Pancreas (tissue), 10 donors: ENCODE measurements around the gene SLC1A5. TPM values are rescaled to one million over a fixed set of nuclear protein-coding genes. Genes with fewer than 3 reads are reported as not detected.

Experiments
- ATAC-seq, 4 donors: fragments of 200-7000 bp; cut with Tn5 transposase; one replicate each; pipeline versions ENCODE4 v1.8.0 to v1.9.1; 2020; ENCODE audit warnings: mild to moderate bottlenecking in 4 of 4, moderate library complexity in 4 of 4
- DNase-seq, 6 donors: peaks; one replicate each; pipeline ENCODE4 v3.0.0-alpha.2; 2020
- FAIRE-seq: peaks from 2 replicates; lab custom pipeline; 2012; peaks lifted over from hg19 to GRCh38; lab: Jason Lieb, UNC
- H3K27ac ChIP-seq, 4 donors: fragments of 200-600 bp; sonication (generic); 1 replicate in 3 of 4; 2 replicates in 1 of 4; pipeline versions ENCODE4 v1.5.0 to v1.8.0; 2020
- H3K27me3 ChIP-seq, 4 donors: fragments of 200-600 bp; one replicate each; pipeline ENCODE4 v1.8.0; 2021
- H3K36me3 ChIP-seq, 3 donors: fragments of 200-600 bp; sonication (generic) in 1 of 3; one replicate each; pipeline versions ENCODE4 v1.5.0 to v1.8.0; 2020 to 2021
- H3K4me1 ChIP-seq, 3 donors: fragments of 200-600 bp; one replicate each; pipeline ENCODE4 v1.8.0; 2021
- H3K4me3 ChIP-seq, 4 donors: fragments of 200-600 bp; sonication (generic) in 2 of 4; one replicate each; pipeline versions ENCODE4 v1.5.0 to v1.8.0; 2020 to 2021
- H3K9me3 ChIP-seq, 4 donors: fragments of 200-600 bp; one replicate each; pipeline ENCODE4 v1.8.0; 2021
- WGBS, 2 donors: extraction: QIAGEN DNeasy Blood & Tissue Kit; methylation state at CpG; one replicate each; pipeline ENCODE4 v1.1.7; 2013; 5-methylcytosine and 5-hydroxymethylcytosine counted together
- intact Hi-C, 3 donors: fragments of 100-400 bp; cut with DNase I; formaldehyde crosslinking; loops; one replicate each; pipeline versions ENCODE4 v1.11.1 to v1.14.2; 2022
- polyA plus RNA-seq, 2 donors: library from polyadenylated mRNA; stranded (reverse); fragments of 200-250 nt; gene quantifications; one replicate each; pipeline ENCODE4 v1.2.3, GENCODE V29; 2013
- total RNA-seq, 6 donors: library from RNA; stranded (reverse); fragmentation: NEBNext Ultra II Directional in 4 of 6; extraction: Animal tissue kit (Norgen Biotek cat#: 25700) in 4 of 6; gene quantifications; one replicate each; pipeline versions ENCODE4 v1.2.1 to v1.2.4, GENCODE V29; 2021 to 2023
- TF ChIP-seq, protein P1 (sequence below), 4 donors: fragments of 200-600 bp; sonication (generic) in 3 of 4; IDR thresholded peaks; one replicate each; pipeline versions ENCODE4 v1.5.0 to v1.8.0; 2021; ENCODE audit warnings: antibody characterized with exemption in 4 of 4
- donor health status: healthy with polysubstance abuse.
- donor health status: DM: no; HTN: no; CAD: no; lungs with moderate emphysema.
- donor health status: DM: no; HTN: no; CAD: no.
- donor health status: control.
- donor health status: control.
- donor health status: Bipolar disorder and iron deficiency.
- donor health status: DM: yes; HTN: yes; CAD: no.
- donor health status: DM: no; HTN: no; CAD: no.
- donor health status: DM: no; HTN: no; CAD: no.
- donor health status: DM: yes; HTN: yes; CAD: no.

SLC1A5 gene
- total and polyA plus RNA-seq, 8 donors = 8.6 to 148 (median 14.7) TPM

GRCh38 chr19:46756544-46756888 lies 31.9 kb downstream of the SLC1A5 start:
- TF ChIP-seq, protein P1, sequence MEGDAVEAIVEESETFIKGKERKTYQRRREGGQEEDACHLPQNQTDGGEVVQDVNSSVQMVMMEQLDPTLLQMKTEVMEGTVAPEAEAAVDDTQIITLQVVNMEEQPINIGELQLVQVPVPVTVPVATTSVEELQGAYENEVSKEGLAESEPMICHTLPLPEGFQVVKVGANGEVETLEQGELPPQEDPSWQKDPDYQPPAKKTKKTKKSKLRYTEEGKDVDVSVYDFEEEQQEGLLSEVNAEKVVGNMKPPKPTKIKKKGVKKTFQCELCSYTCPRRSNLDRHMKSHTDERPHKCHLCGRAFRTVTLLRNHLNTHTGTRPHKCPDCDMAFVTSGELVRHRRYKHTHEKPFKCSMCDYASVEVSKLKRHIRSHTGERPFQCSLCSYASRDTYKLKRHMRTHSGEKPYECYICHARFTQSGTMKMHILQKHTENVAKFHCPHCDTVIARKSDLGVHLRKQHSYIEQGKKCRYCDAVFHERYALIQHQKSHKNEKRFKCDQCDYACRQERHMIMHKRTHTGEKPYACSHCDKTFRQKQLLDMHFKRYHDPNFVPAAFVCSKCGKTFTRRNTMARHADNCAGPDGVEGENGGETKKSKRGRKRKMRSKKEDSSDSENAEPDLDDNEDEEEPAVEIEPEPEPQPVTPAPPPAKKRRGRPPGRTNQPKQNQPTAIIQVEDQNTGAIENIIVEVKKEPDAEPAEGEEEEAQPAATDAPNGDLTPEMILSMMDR (IDR thresholded peaks at IDR 0.05) = no peak
- WGBS, 2 donors = 83 to 88% methylated on average over 30 of the region's 30 CpGs
- no peak for FAIRE-seq
- Histone ChIP-seq H3K9me3 (no peaks in the 10 kb centered on the region), H3K27ac (no peak overlapping the region), H3K36me3 (no peaks in the 10 kb centered on the region), H3K4me1 (no peaks in the 10 kb centered on the region), H3K27me3 (no peaks in the 10 kb centered on the region), H3K4me3 (no peak overlapping the region)
- intact Hi-C loops = loop anchor here (2.0 to 10.0 kb wide), 4 partner anchors 78 to 238 kb away; no protein-coding TSS in a partner anchor
- no peak for ATAC-seq
- peak in 1 of 6 donors; percentile 78 for DNase-seq

- Histone ChIP-seq H3K27me3 (no peaks in the 10 kb centered on the region), H3K27ac (no peak overlapping the region), H3K9me3 (no peaks in the 10 kb centered on the region), H3K36me3 (no peaks in the 10 kb centered on the region), H3K4me3 (no peak overlapping the region), H3K4me1 (no peaks in the 10 kb centered on the region)
- intact Hi-C loops = loop anchor here (2.0 to 10.0 kb wide), 4 partner anchors 79 to 239 kb away; no protein-coding TSS in a partner anchor
- WGBS, 2 donors = 93 to 94% methylated on average over 86 of the region's 86 CpGs
- no peak for ATAC-seq
- DNase-seq = peak in 1 of 6 donors; percentile 69
- no peak for FAIRE-seq
- TF ChIP-seq, protein P1 (IDR thresholded peaks at IDR 0.05) = no peak
These were observed 32.4 kb downstream of the SLC1A5 start for GRCh38 chr19:46755853-46756543.

- H3K4me1 ChIP-seq = no peaks in the 10 kb centered on the region
- no peaks in the 10 kb centered on the region for H3K27me3 ChIP-seq
- no peaks in the 10 kb centered on the region for H3K9me3 ChIP-seq
- H3K36me3 ChIP-seq = no peaks in the 10 kb centered on the region
- TF ChIP-seq, protein P1 (IDR thresholded peaks at IDR 0.05) = no peak
- 87 to 89% methylated on average over 34 to 39 of the region's 39 CpGs for WGBS, 2 donors
- H3K27ac ChIP-seq = no peak overlapping the region
- intact Hi-C loops = loop anchor here (5.0 to 10.0 kb wide), 3 partner anchors 80 to 240 kb away; no protein-coding TSS in a partner anchor
- DNase-seq (peak in 2 of 6 donors; percentile 55 to 80), FAIRE-seq (no peak), ATAC-seq (peak in 2 of 4 donors; percentile 5 to 9)
- no peak overlapping the region for H3K4me3 ChIP-seq
These were observed 33.1 kb downstream of the SLC1A5 start for GRCh38 chr19:46755077-46755852.

DNA sequence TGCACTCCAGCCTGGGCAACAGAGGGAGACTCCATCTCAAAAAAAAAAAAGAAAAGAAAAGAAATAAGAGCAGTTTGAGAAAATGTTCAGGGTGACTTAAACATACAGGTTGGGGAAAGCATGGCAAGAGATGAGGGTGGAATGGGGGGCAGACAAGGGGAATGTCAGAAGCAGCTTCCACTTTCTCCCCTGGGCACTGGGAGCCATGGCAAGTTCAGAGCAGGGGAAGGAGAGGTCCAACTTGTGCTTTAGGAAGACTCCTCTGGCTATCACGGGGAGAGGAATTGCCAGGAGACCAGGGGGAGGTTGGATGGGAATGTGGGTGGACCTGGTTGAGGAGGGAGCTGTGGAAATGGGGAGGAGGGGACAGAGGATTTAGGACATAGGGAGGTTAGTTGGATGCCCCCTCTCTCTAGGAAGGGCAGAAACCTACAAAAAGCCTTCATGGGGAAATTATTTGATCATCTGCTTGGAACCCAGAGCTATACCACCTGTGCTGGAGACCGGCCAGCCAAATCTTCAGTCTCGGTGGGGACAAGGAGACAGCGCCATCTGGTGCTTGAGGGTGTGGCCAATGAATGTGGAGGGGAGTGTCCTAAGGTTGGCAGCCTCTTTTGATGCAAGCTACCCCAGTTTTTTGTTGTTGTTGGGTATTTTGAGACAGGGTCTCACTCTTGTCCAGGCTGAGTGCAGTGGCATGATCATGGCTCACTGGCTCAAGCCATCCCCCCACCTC lies 34.8 kb downstream of the SLC1A5 start:
- intact Hi-C loops = loop anchor here in 2 of 3 donors (10.0 kb wide), 2 partner anchors 81 to 241 kb away; no protein-coding TSS in a partner anchor
- no peak for FAIRE-seq
- no peaks in the 10 kb centered on the region for H3K4me1 ChIP-seq
- no peaks in the 10 kb centered on the region for H3K9me3 ChIP-seq
- peak; percentile 54 to 79 (median 72) for DNase-seq
- H3K4me3 ChIP-seq = no peak overlapping the region
- no peaks in the 10 kb centered on the region for H3K36me3 ChIP-seq
- no peaks in the 10 kb centered on the region for H3K27me3 ChIP-seq
- TF ChIP-seq, protein P1 (IDR thresholded peaks at IDR 0.05) = peak in 1 of 4 donors; percentile 20
- H3K27ac ChIP-seq = no peak overlapping the region
- peak; percentile 36 to 76 (median 74) for ATAC-seq
- WGBS, 2 donors = 20 to 23% methylated on average over 4 of the region's 4 CpGs
